ENCODE data around the gene SCYGR4.

The SCYGR4 gene

GRCh38 chr2:227617316-227618230, at the start of gene SCYGR4:
Gene SCYGR4, plus strand, starts transcription at chr2:227617498. Its CDS starts 0 bp downstream, at chr2:227617498.
- no peak within 1 kb of the TSS for H3K27ac ChIP-seq
- TF ChIP-seq, protein P1, sequence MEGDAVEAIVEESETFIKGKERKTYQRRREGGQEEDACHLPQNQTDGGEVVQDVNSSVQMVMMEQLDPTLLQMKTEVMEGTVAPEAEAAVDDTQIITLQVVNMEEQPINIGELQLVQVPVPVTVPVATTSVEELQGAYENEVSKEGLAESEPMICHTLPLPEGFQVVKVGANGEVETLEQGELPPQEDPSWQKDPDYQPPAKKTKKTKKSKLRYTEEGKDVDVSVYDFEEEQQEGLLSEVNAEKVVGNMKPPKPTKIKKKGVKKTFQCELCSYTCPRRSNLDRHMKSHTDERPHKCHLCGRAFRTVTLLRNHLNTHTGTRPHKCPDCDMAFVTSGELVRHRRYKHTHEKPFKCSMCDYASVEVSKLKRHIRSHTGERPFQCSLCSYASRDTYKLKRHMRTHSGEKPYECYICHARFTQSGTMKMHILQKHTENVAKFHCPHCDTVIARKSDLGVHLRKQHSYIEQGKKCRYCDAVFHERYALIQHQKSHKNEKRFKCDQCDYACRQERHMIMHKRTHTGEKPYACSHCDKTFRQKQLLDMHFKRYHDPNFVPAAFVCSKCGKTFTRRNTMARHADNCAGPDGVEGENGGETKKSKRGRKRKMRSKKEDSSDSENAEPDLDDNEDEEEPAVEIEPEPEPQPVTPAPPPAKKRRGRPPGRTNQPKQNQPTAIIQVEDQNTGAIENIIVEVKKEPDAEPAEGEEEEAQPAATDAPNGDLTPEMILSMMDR (conservative IDR thresholded peaks at IDR 0.05), result no peak

DNA sequence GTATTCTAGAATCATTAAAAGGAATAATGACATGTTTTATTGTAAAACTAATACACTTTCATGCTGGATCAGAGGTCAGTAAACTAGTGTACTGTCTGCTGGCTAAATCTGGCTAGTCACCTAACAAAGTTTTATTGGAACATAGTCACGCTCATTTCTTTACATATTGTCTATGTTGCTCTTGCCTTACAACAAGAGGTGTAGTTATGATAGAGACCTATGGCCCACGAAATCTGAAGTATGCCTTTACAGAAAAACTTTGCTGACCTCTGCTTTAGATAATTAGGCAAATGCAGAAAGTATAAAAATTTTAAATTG, 48.5 kb upstream of the SCYGR4 start:
- TF ChIP-seq, protein P1 (conservative IDR thresholded peaks at IDR 0.05), result no peak
- H3K27ac ChIP-seq, result no peak overlapping the region

- no peak overlapping the region for H3K27ac ChIP-seq
- TF ChIP-seq, protein P1 (conservative IDR thresholded peaks at IDR 0.05), result no peak
Observed at GRCh38 chr2:227570615-227571014, 46.7 kb upstream of the SCYGR4 start.

GRCh38 chr2:227576110-227576509, 41.2 kb upstream of the SCYGR4 start:
- no peak overlapping the region for H3K27ac ChIP-seq
- TF ChIP-seq, protein P1 (conservative IDR thresholded peaks at IDR 0.05), result no peak

DNA sequence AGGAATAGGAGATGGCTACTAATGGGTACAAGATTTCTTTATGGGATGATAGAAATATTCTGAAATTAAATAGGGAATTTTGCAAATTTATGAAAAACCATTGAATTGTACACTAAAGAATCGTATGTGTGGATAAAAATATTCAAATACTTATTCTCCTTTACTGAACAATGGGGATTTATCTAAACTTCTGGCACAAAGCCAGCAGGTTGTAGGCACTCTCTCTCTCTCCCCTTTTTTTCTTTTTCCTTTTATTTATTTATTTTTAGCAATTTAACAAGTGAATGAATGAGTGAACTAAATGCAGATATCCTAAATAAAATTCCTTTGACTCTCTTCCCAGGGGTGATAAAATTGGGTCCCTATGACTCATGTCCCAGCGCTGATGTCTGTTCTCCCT, 40.5 kb upstream of the SCYGR4 start:
- TF ChIP-seq, protein P1 (conservative IDR thresholded peaks at IDR 0.05), result no peak
- H3K27ac ChIP-seq, result peak overlapping the region; percentile 61

- TF ChIP-seq, protein P1 (conservative IDR thresholded peaks at IDR 0.05), result no peak
- peak overlapping the region; percentile 61 for H3K27ac ChIP-seq
Observed at GRCh38 chr2:227577555-227577954, 39.7 kb upstream of the SCYGR4 start.

DNA sequence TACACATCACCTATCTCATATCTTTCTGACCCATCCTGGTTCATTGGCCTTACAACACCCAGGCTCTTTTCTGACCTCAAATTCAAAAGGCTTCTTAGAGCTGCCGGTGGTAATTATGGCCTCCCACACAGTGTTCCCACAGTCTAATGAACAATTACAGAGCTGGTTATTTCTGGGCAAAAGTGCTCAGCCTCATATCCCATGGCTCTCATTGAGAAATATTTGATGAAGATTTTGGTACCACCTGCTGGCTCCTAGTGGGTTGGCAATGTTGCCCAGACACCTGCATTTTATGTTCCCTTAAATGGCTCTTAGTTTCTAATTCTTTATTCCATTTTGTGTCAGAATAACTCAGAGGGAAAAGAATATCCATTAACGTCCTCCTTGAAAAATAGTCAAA, 38.7 kb upstream of the SCYGR4 start:
- peak overlapping the region; percentile 61 for H3K27ac ChIP-seq
- TF ChIP-seq, protein P1 (conservative IDR thresholded peaks at IDR 0.05), result no peak

Measured in VCaP (cell line).